Vagina (tissue), 2 donors: Measurements from ENCODE around the gene LAMTOR4. TPM values are rescaled to one million over a fixed set of nuclear protein-coding genes. Genes with fewer than 3 reads are reported as not detected.
A peak's percentile ranks its signal among the peaks of the same experiment; 100 is the strongest.

ENCODE experiments used
- DNase-seq, 2 donors: peaks; one replicate each; pipeline ENCODE4 v3.0.0-alpha.2; 2017; ENCODE audit errors: extremely low spot score in 2 of 2
- H3K27ac ChIP-seq: fragments of 200-600 bp; sonication (generic); one replicate; pipeline ENCODE4 v1.5.1; 2019
- H3K27me3 ChIP-seq: fragments of 200-600 bp; sonication (generic); one replicate; pipeline ENCODE4 v1.5.1; 2019
- H3K36me3 ChIP-seq, 2 donors: fragments of 200-600 bp; sonication (generic); one replicate each; pipeline ENCODE4 v1.5.1; 2017 to 2019
- H3K4me1 ChIP-seq: fragments of 200-600 bp; sonication (generic); one replicate; pipeline ENCODE4 v1.5.1; 2019
- H3K4me3 ChIP-seq, 2 donors: fragments of 200-600 bp; sonication (generic); 1 replicate in 1 of 2; 2 replicates in 1 of 2; pipeline ENCODE4 v1.5.1; 2016 to 2019
- H3K9me3 ChIP-seq: fragments of 200-600 bp; sonication (generic); one replicate; pipeline ENCODE4 v1.5.1; 2019
- CTCF ChIP-seq, 3 experiments: fragments of 450-650 bp in 2 of 3; fragments of 200-600 bp in 1 of 3; sonication (generic) in 1 of 3; IDR thresholded peaks; one replicate each; pipeline ENCODE4 v1.5.1; 2017 to 2019; ENCODE audit warnings: antibody characterized with exemption in 3 of 3, mild to moderate bottlenecking in 2 of 3, moderate library complexity in 2 of 3
- POLR2A ChIP-seq, 2 donors: fragments of 450-650 bp; IDR thresholded peaks; one replicate each; pipeline ENCODE4 v1.6.1; 2017; ENCODE audit warnings: antibody characterized with exemption in 2 of 2, mild to moderate bottlenecking in 2 of 2, moderate library complexity in 2 of 2
- POLR2AphosphoS5 ChIP-seq, 2 donors: sonication (generic); formaldehyde crosslinking; IDR thresholded peaks; one replicate each; pipeline ENCODE4 v1.9.0; 2017; ENCODE audit warnings: antibody characterized with exemption in 2 of 2, mild to moderate bottlenecking in 2 of 2, low read depth in 1 of 2; ENCODE audit not compliant: insufficient read depth in 1 of 2
- intact Hi-C: fragments of 100-400 bp; cut with DNase I; formaldehyde crosslinking; loops from one replicate; pipeline ENCODE4 v1.15.1; 2023
- total RNA-seq: library from RNA; depleted of rRNA; stranded (reverse); fragments of >200 nt; gene quantifications from one replicate; pipeline ENCODE4 v1.2.3, GENCODE V29; 2016

LAMTOR4 gene
- total RNA-seq, 1 donor from 2014 or later: 161 TPM

DNA sequence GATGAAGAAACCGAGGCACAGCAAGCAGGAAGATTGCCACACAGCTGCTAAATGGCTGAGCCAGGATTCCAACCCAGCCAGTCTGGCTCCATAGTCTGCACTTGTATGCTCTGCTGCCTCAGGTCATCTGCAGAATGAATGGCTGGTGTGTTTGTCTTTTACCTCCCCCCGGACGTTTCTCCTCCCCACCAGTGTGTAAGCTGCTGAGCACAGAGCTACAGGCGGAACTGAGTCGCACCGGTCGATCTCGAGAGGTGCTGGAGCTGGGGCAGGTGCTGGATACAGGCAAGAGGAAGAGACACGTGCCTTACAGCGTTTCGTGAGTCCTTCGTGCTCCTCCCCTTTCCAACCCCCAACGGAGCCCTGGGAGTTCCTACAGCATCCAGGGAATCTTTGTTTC, 26.7 kb upstream of the LAMTOR4 start:
- Histone ChIP-seq H3K4me3 (no peak overlapping the region), H3K27me3 (no peaks in the 10 kb centered on the region), H3K36me3 (no peaks in the 10 kb centered on the region), H3K9me3 (no peaks in the 10 kb centered on the region), H3K27ac (no peak overlapping the region), H3K4me1 (peaks cover 39% of the 10 kb centered on the region)
- intact Hi-C loops: no loop called here
- TF ChIP-seq CTCF (IDR thresholded peaks at IDR 0.05) (no peak), POLR2AphosphoS5 (IDR thresholded peaks at IDR 0.05; ENCODE audit: insufficient read depth in 1 of 2, low read depth in 1 of 2) (no peak), POLR2A (IDR thresholded peaks at IDR 0.05) (no peak)
- no peak for DNase-seq

DNA sequence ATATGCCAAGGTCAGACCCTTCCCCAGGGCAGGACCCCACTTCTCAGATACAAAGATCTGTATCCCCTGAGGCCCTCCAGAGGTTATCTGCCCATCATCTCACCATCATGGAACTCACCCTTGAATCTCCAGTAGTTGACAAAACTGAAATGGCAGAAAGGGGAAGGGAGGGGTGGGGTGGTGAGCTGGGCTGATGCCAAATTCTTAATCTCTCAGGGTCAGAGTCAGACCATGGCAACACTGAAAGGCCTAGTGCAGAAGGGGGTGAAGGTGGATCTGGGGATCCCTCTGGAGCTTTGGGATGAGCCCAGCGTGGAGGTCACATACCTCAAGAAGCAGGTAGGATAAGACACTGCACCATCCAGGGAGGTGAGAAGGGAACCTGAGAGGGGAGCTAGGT, 26.1 kb upstream of the LAMTOR4 start:
- peaks cover 39% of the 10 kb centered on the region for H3K4me1 ChIP-seq
- H3K9me3 ChIP-seq: no peaks in the 10 kb centered on the region
- H3K27me3 ChIP-seq: no peaks in the 10 kb centered on the region
- H3K36me3 ChIP-seq: no peaks in the 10 kb centered on the region
- no peak overlapping the region for H3K4me3 ChIP-seq
- H3K27ac ChIP-seq: no peak overlapping the region
- DNase-seq: no peak
- intact Hi-C loops: no loop called here
- TF ChIP-seq POLR2A (IDR thresholded peaks at IDR 0.05) (no peak), POLR2AphosphoS5 (IDR thresholded peaks at IDR 0.05; ENCODE audit: insufficient read depth in 1 of 2, low read depth in 1 of 2) (no peak), CTCF (IDR thresholded peaks at IDR 0.05) (no peak)

DNA sequence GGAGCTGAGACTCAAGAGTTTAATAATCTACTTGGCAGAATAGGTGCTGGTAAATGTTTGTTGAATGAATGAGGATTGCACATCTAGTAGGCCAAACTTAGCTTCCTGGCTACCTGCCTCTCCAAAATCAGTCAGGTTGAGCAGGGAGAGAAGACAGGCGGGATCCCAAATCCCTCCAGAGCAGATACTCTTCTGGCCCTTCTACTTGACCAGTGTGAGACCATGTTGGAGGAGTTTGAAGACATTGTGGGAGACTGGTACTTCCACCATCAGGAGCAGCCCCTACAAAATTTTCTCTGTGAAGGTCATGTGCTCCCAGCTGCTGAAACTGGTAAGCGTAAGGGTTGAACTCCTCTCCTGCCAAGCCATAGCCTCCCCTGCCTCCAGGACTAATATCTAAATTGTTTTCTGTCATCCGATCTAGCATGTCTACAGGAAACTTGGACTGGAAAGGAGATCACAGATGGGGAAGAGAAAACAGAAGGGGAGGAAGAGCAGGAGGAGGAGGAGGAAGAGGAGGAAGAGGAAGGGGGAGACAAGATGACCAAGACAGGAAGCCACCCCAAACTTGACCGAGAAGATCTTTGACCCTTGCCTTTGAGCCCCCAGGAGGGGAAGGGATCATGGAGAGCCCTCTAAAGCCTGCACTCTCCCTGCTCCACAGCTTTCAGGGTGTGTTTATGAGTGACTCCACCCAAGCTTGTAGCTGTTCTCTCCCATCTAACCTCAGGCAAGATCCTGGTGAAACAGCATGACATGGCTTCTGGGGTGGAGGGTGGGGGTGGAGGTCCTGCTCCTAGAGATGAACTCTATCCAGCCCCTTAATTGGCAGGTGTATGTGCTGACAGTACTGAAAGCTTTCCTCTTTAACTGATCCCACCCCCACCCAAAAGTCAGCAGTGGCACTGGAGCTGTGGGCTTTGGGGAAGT, 24.2 kb upstream of the LAMTOR4 start:
- intact Hi-C loops: no loop called here

DNA sequence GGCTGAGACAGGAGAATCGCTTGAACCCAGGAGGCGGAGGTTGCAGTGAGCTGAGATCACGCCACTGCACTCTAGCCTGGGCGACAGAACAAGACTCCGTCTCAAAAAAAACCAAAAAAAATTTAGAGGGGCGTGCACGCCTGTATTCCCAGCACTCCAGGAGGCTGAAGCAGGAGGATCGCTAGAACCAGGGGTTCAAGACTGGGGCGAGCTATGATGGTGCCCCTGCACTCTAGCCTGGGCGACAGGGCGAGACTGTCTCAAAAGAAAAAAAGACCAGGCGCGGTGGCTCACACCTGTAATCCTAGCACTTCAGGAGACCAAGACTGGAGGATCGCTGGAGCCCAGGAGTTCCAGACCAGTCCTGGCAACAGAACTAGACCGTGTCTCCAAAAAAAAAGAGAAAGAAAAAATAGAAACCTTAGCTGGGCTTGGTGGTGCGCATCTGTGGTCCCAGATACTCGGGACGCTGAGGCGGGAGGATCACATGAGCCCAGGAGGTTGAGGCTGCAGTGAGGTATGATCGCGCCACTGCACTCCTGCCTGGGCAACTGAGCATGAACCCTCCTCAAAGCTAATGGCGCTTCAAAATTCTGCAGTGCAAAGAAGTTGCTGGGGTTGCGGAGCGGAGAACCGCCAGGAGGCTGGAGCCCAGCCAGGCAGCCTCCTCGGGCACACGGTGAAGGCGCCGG, 22.3 kb upstream of the LAMTOR4 start:
- TF ChIP-seq POLR2A (IDR thresholded peaks at IDR 0.05) (no peak), CTCF (IDR thresholded peaks at IDR 0.05) (no peak), POLR2AphosphoS5 (IDR thresholded peaks at IDR 0.05; ENCODE audit: insufficient read depth in 1 of 2, low read depth in 1 of 2) (no peak)
- no peaks in the 10 kb centered on the region for H3K27me3 ChIP-seq
- peak overlapping the region; percentile 86 to 92 for H3K4me3 ChIP-seq
- peaks cover 39% of the 10 kb centered on the region for H3K4me1 ChIP-seq
- no peak for DNase-seq
- no peaks in the 10 kb centered on the region for H3K36me3 ChIP-seq
- peak overlapping the region; percentile 96 for H3K27ac ChIP-seq
- intact Hi-C loops: no loop called here
- H3K9me3 ChIP-seq: no peaks in the 10 kb centered on the region

More for the DNA sequence above, 24.2 kb upstream of the LAMTOR4 start:
- no peaks in the 10 kb centered on the region for H3K27me3 ChIP-seq
- no peaks in the 10 kb centered on the region for H3K9me3 ChIP-seq
- DNase-seq: no peak
- TF ChIP-seq CTCF (IDR thresholded peaks at IDR 0.05): no peak
- no peak for TF ChIP-seq POLR2AphosphoS5 (IDR thresholded peaks at IDR 0.05; ENCODE audit: insufficient read depth in 1 of 2, low read depth in 1 of 2)
- TF ChIP-seq POLR2A (IDR thresholded peaks at IDR 0.05): no peak
- no peak overlapping the region for H3K4me3 ChIP-seq
- no peaks in the 10 kb centered on the region for H3K36me3 ChIP-seq
- no peak overlapping the region for H3K27ac ChIP-seq
- peaks cover 39% of the 10 kb centered on the region for H3K4me1 ChIP-seq
